IMR-90 (cell line): ENCODE measurements around the gene DEFB123.

ENCODE experiments used
- BHLHE40 ChIP-seq: fragments of 150-350 bp; IDR thresholded peaks from 2 replicates; pipeline ENCODE4 v1.6.1; 2016; ENCODE audit warnings: mild to moderate bottlenecking, low read depth, low read length
- CEBPB ChIP-seq: IDR thresholded peaks from 2 replicates; pipeline ENCODE4 v1.6.1; 2012; ENCODE audit warnings: low read depth, low read length, improper control_type of control experiment
- MXI1 ChIP-seq: IDR thresholded peaks from 2 replicates; pipeline ENCODE4 v1.6.1; 2012; ENCODE audit warnings: low read depth, mild to moderate bottlenecking, low read length, moderate library complexity, borderline replicate concordance
- POLR2A ChIP-seq: IDR thresholded peaks from 2 replicates; pipeline ENCODE4 v1.6.1; 2012; ENCODE audit warnings: mild to moderate bottlenecking, low read depth, low read length
- RAD21 ChIP-seq: IDR thresholded peaks from 2 replicates; pipeline ENCODE4 v1.6.1; 2012; ENCODE audit warnings: low read length, improper control_type of control experiment
- RCOR1 ChIP-seq: IDR thresholded peaks from 2 replicates; pipeline ENCODE4 v1.6.1; 2012; ENCODE audit warnings: mild to moderate bottlenecking, low read length, improper control_type of control experiment; ENCODE audit not compliant: insufficient replicate concordance
- SMC3 ChIP-seq: fragments of 150-350 bp; IDR thresholded peaks from 2 replicates; pipeline ENCODE4 v1.6.1; 2016; ENCODE audit warnings: low read depth, mild to moderate bottlenecking, antibody characterized with exemption, low read length, moderate library complexity
- TF ChIP-seq, protein P1 (sequence below): conservative IDR thresholded peaks from 2 replicates; pipeline ENCODE4 v1.5.1; 2012; ENCODE audit warnings: mild to moderate bottlenecking, low read depth, low read length, improper control_type of control experiment
- TF ChIP-seq, protein P2 (sequence below): fragments of 150-350 bp; IDR thresholded peaks from 2 replicates; pipeline ENCODE4 v1.6.1; 2017; ENCODE audit warnings: mild to moderate bottlenecking, antibody characterized with exemption, low read length, low read depth

DNA sequence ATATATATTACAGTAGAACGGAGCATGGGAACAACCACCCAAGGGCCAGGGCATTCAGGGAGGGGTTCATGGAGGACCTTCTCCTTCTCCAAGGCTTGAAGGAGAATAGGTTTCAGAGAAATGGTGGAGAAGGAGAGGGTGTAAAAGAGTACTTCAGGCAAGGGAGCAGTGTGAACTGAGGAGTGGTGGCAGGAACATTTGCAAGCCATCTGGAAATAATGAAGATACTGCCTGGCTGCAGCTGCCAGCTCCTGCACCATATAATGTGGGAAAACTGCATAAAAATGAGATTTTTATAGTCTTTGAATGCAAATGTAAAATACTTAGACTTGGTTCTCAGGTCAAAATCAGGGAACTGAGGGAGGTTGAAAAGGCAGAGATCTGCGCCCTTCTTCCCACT, 24.8 kb upstream of the DEFB123 start:
- TF ChIP-seq, protein P1, sequence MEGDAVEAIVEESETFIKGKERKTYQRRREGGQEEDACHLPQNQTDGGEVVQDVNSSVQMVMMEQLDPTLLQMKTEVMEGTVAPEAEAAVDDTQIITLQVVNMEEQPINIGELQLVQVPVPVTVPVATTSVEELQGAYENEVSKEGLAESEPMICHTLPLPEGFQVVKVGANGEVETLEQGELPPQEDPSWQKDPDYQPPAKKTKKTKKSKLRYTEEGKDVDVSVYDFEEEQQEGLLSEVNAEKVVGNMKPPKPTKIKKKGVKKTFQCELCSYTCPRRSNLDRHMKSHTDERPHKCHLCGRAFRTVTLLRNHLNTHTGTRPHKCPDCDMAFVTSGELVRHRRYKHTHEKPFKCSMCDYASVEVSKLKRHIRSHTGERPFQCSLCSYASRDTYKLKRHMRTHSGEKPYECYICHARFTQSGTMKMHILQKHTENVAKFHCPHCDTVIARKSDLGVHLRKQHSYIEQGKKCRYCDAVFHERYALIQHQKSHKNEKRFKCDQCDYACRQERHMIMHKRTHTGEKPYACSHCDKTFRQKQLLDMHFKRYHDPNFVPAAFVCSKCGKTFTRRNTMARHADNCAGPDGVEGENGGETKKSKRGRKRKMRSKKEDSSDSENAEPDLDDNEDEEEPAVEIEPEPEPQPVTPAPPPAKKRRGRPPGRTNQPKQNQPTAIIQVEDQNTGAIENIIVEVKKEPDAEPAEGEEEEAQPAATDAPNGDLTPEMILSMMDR = no peak
- TF ChIP-seq CEBPB (no peak), POLR2A (no peak), RCOR1 (no peak), BHLHE40 (no peak), MXI1 (no peak), RAD21 (no peak), SMC3 (no peak)
- TF ChIP-seq, protein P2, sequence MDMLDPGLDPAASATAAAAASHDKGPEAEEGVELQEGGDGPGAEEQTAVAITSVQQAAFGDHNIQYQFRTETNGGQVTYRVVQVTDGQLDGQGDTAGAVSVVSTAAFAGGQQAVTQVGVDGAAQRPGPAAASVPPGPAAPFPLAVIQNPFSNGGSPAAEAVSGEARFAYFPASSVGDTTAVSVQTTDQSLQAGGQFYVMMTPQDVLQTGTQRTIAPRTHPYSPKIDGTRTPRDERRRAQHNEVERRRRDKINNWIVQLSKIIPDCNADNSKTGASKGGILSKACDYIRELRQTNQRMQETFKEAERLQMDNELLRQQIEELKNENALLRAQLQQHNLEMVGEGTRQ = no peak
